ENCODE results near the gene AFF1.

Gene AFF1

GRCh38 chr4:86934771-86935565 lies at the start of gene AFF1:
Gene AFF1 (plus strand): TSS chr4:86935011. CDS start chr4:86948534, 13,523 bp downstream.
- DNase-seq (ENCODE audit: low read depth in 2 of 2), result peak; percentile 62 to 64

GRCh38 chr4:86890790-86891189 lies 44.0 kb upstream of the AFF1 start:
- no peak for DNase-seq (ENCODE audit: low read depth in 2 of 2)

- no peak for DNase-seq (ENCODE audit: low read depth in 2 of 2)
Observed at GRCh38 chr4:86891762-86892635, 42.8 kb upstream of the AFF1 start, which contains the start of gene C4orf36. Gene C4orf36 (minus strand): TSS chr4:86892422. CDS start chr4:86891520, 902 bp downstream.

- DNase-seq (ENCODE audit: low read depth in 2 of 2), result no peak
Observed at GRCh38 chr4:86892636-86892960, 42.2 kb upstream of the AFF1 start.

- DNase-seq (ENCODE audit: low read depth in 2 of 2), result no peak
Observed at GRCh38 chr4:86893136-86893535, 41.7 kb upstream of the AFF1 start.

- no peak for DNase-seq (ENCODE audit: low read depth in 2 of 2)
Observed at GRCh38 chr4:86894455-86894854, 40.4 kb upstream of the AFF1 start.

GRCh38 chr4:86895692-86896488 lies 38.9 kb upstream of the AFF1 start:
- DNase-seq (ENCODE audit: low read depth in 2 of 2), result peak; percentile 44 to 50

GRCh38 chr4:86896596-86896995 lies 38.2 kb upstream of the AFF1 start:
- no peak for DNase-seq (ENCODE audit: low read depth in 2 of 2)

- DNase-seq (ENCODE audit: low read depth in 2 of 2), result no peak
Observed at GRCh38 chr4:86898562-86898961, 36.2 kb upstream of the AFF1 start.

- DNase-seq (ENCODE audit: low read depth in 2 of 2), result no peak
Observed at GRCh38 chr4:86901864-86902263, 32.9 kb upstream of the AFF1 start.

GRCh38 chr4:86908251-86908657 lies 26.6 kb upstream of the AFF1 start:
- no peak for DNase-seq (ENCODE audit: low read depth in 2 of 2)

- DNase-seq (ENCODE audit: low read depth in 2 of 2), result no peak
Observed at GRCh38 chr4:86909546-86910295, 25.1 kb upstream of the AFF1 start.

GRCh38 chr4:86910369-86910768 lies 24.4 kb upstream of the AFF1 start:
- no peak for DNase-seq (ENCODE audit: low read depth in 2 of 2)

GRCh38 chr4:86910820-86911684 lies 23.8 kb upstream of the AFF1 start:
- DNase-seq (ENCODE audit: low read depth in 2 of 2), result no peak

GRCh38 chr4:86916392-86916791 lies 18.4 kb upstream of the AFF1 start:
- no peak for DNase-seq (ENCODE audit: low read depth in 2 of 2)

- DNase-seq (ENCODE audit: low read depth in 2 of 2), result no peak
Observed at GRCh38 chr4:86917212-86918039, 17.4 kb upstream of the AFF1 start.

- DNase-seq (ENCODE audit: low read depth in 2 of 2), result no peak
Observed at GRCh38 chr4:86918539-86919072, 16.2 kb upstream of the AFF1 start.

- DNase-seq (ENCODE audit: low read depth in 2 of 2), result no peak
Observed at GRCh38 chr4:86919561-86920223, 15.1 kb upstream of the AFF1 start.

Data from fibroblast of skin of left biceps (primary cell).